Mesenchymal stem cell (in vitro differentiated cells and primary cell): ENCODE data around the gene RASL10B.

Source experiments
- DNase-seq: peaks from one replicate; pipeline ENCODE4 v3.0.0-alpha.2; 2013
- H2AFZ ChIP-seq: one replicate; pipeline ENCODE4 v1.6.1; 2013; ENCODE audit warnings: low read depth, mild to moderate bottlenecking, control low read depth, inconsistent platforms, low read length, moderate library complexity
- H2AK5ac ChIP-seq: 2 replicates; pipeline ENCODE4 v1.6.1; 2013; ENCODE audit warnings: low read length, moderate library complexity, mild to moderate bottlenecking, inconsistent platforms; ENCODE audit not compliant: severe bottlenecking
- H2BK120ac ChIP-seq: one replicate; pipeline ENCODE4 v1.6.1; 2013; ENCODE audit warnings: low read depth, mild to moderate bottlenecking, inconsistent platforms, low read length, moderate library complexity
- H2BK12ac ChIP-seq, 2 experiments: one replicate each; pipeline ENCODE4 v1.6.1; 2013; ENCODE audit warnings: inconsistent platforms in 2 of 2, low read length in 2 of 2, mild to moderate bottlenecking in 2 of 2, moderate library complexity in 2 of 2, control low read depth in 1 of 2
- H2BK15ac ChIP-seq: one replicate; pipeline ENCODE4 v1.6.1; 2013; ENCODE audit warnings: mild to moderate bottlenecking, low read depth, inconsistent platforms; ENCODE audit not compliant: poor library complexity, severe bottlenecking
- H2BK5ac ChIP-seq: 2 replicates; pipeline ENCODE4 v1.6.1; 2013; ENCODE audit warnings: low read depth, mild to moderate bottlenecking, low read length, control low read depth, inconsistent platforms; ENCODE audit not compliant: poor library complexity, severe bottlenecking
- H3K14ac ChIP-seq, 2 experiments: one replicate each; pipeline ENCODE4 v1.6.1; 2013; ENCODE audit warnings: inconsistent platforms in 2 of 2, low read length in 2 of 2, control low read depth in 1 of 2, mild to moderate bottlenecking in 1 of 2, moderate library complexity in 1 of 2
- H3K18ac ChIP-seq, 2 experiments: one replicate each; pipeline ENCODE4 v1.6.1; 2013; ENCODE audit warnings: inconsistent platforms in 2 of 2, low read length in 2 of 2, control low read depth in 1 of 2, low read depth in 1 of 2, mild to moderate bottlenecking in 1 of 2
- H3K23ac ChIP-seq, 2 experiments: one replicate each; pipeline ENCODE4 v1.6.1; 2013; ENCODE audit warnings: inconsistent platforms in 2 of 2, low read length in 2 of 2, mild to moderate bottlenecking in 2 of 2, moderate library complexity in 2 of 2, control low read depth in 1 of 2
- H3K27ac ChIP-seq: 2 replicates; pipeline ENCODE4 v1.5.1; 2013; ENCODE audit warnings: mild to moderate bottlenecking, moderate library complexity, low read length, control low read depth, inconsistent platforms; ENCODE audit not compliant: poor library complexity, severe bottlenecking
- H3K27me3 ChIP-seq, 2 experiments: 2 replicates each; pipeline versions ENCODE4 v1.6.1 to v1.7.0; 2013; ENCODE audit warnings: low read length in 2 of 2, mild to moderate bottlenecking in 2 of 2, moderate library complexity in 2 of 2, control low read depth in 1 of 2, inconsistent platforms in 1 of 2; ENCODE audit not compliant: control insufficient read depth in 1 of 2, insufficient read depth in 1 of 2
- H3K36me3 ChIP-seq, 2 experiments: 2 replicates each; pipeline versions ENCODE4 v1.6.1 to v1.7.0; 2013; ENCODE audit warnings: low read length in 2 of 2, control low read depth in 1 of 2, inconsistent platforms in 1 of 2, low read depth in 1 of 2, mild to moderate bottlenecking in 1 of 2; ENCODE audit not compliant: insufficient read depth in 2 of 2, control insufficient read depth in 1 of 2
- H3K4ac ChIP-seq, 2 experiments: one replicate each; pipeline ENCODE4 v1.6.1; 2013; ENCODE audit warnings: inconsistent platforms in 2 of 2, low read length in 2 of 2, mild to moderate bottlenecking in 2 of 2, moderate library complexity in 2 of 2, control low read depth in 1 of 2, low read depth in 1 of 2
- H3K4me1 ChIP-seq: 2 replicates; pipeline ENCODE4 v1.6.1; 2013; ENCODE audit warnings: low read depth, low read length, control low read depth; ENCODE audit not compliant: control insufficient read depth, insufficient read depth
- H3K4me2 ChIP-seq: 2 replicates; pipeline ENCODE4 v1.6.1; 2013; ENCODE audit warnings: low read length, mild to moderate bottlenecking, inconsistent platforms; ENCODE audit not compliant: poor library complexity, severe bottlenecking
- H3K4me3 ChIP-seq, 2 experiments: 2 replicates each; pipeline versions ENCODE4 v1.5.1 to v1.7.0; 2013; ENCODE audit warnings: low read length in 2 of 2, mild to moderate bottlenecking in 2 of 2, control low read depth in 1 of 2, low read depth in 1 of 2; ENCODE audit not compliant: insufficient read depth in 1 of 2
- H3K79me1 ChIP-seq: replicated peaks from 2 replicates; pipeline ENCODE4 v1.6.1; 2013; ENCODE audit warnings: mild to moderate bottlenecking, control low read depth, low read length, inconsistent platforms; ENCODE audit not compliant: poor library complexity, severe bottlenecking
- H3K9ac ChIP-seq: 2 replicates; pipeline ENCODE4 v1.7.0; 2013; ENCODE audit warnings: mild to moderate bottlenecking, low read length, moderate library complexity
- H3K9me3 ChIP-seq: 2 replicates; pipeline ENCODE4 v1.7.0; 2013; ENCODE audit warnings: mild to moderate bottlenecking, low read length; ENCODE audit not compliant: control insufficient read depth
- H4K8ac ChIP-seq: one replicate; pipeline ENCODE4 v1.6.1; 2013; ENCODE audit warnings: inconsistent platforms, mild to moderate bottlenecking, low read length, moderate library complexity
- H4K91ac ChIP-seq: one replicate; pipeline ENCODE4 v1.6.1; 2013; ENCODE audit warnings: mild to moderate bottlenecking, low read length, inconsistent platforms
- WGBS: methylation state at CpG from one replicate; pipeline ENCODE4 v1.1.7; 2013; ENCODE audit warnings: mixed read lengths; 5-methylcytosine and 5-hydroxymethylcytosine counted together

RASL10B gene

DNA sequence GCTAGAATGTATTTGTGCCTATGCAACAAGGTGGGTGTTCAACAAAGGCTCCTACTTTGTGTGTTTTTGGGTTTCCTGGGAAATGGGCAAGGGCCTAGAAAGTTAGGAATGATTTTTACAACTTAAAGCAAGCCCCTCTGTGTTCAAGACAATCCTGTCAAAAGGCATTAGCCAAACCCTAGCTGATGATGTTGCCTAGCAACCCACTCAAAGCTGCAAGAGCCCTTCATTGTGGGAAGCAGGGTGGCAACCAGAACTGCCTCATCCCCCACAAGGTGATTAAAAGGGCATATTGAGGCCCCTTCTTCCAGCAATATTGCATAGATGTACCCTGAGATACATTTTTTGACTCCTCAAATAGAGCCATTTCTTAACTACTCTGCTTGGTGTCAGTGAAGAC, 16.0 kb upstream of the RASL10B start:
- H2BK120ac ChIP-seq = no peak overlapping the region
- no peak for DNase-seq
- H2AFZ ChIP-seq = no peak overlapping the region
- H3K14ac ChIP-seq = no peak overlapping the region
- no peak overlapping the region for H4K91ac ChIP-seq
- no peaks in the 10 kb centered on the region for H3K27me3 ChIP-seq
- H3K4me3 ChIP-seq = no peak overlapping the region
- H3K18ac ChIP-seq = no peak overlapping the region
- H3K79me1 ChIP-seq = peaks cover 15% of the 10 kb centered on the region
- no peak overlapping the region for H3K23ac ChIP-seq
- H3K4ac ChIP-seq = no peak overlapping the region
- peaks cover 4 to 73% of the 10 kb centered on the region in 2 experiments for H3K36me3 ChIP-seq
- no peaks in the 10 kb centered on the region for H3K9me3 ChIP-seq
- no peak overlapping the region for H2AK5ac ChIP-seq
- H2BK5ac ChIP-seq = no peak overlapping the region
- no peak overlapping the region for H4K8ac ChIP-seq
- no peak overlapping the region for H2BK12ac ChIP-seq
- no peak overlapping the region for H2BK15ac ChIP-seq
- H3K9ac ChIP-seq = no peak overlapping the region
- H3K4me1 ChIP-seq = no peaks in the 10 kb centered on the region
- H3K4me2 ChIP-seq = no peak overlapping the region
- H3K27ac ChIP-seq = no peak overlapping the region

DNA sequence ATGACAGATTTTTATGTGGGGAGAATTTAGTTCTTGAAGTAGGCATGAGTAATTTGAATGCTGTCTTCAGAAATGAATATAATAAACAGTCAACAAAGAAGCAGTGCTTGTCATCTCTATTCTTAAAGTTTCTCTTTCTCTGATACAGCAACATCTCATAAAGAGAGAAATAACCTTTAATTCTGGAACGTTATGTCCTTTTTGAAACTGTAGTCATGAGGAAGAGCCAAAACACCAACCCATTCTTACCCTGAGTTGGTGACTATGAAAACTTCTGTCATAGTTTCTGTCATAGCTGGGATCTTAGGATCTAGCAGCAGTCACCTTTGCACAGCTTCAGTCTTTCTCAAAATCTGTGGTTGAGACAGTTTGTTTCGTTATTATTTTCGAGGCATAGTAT, 15.3 kb upstream of the RASL10B start:
- H3K4ac ChIP-seq = no peak overlapping the region

DNA sequence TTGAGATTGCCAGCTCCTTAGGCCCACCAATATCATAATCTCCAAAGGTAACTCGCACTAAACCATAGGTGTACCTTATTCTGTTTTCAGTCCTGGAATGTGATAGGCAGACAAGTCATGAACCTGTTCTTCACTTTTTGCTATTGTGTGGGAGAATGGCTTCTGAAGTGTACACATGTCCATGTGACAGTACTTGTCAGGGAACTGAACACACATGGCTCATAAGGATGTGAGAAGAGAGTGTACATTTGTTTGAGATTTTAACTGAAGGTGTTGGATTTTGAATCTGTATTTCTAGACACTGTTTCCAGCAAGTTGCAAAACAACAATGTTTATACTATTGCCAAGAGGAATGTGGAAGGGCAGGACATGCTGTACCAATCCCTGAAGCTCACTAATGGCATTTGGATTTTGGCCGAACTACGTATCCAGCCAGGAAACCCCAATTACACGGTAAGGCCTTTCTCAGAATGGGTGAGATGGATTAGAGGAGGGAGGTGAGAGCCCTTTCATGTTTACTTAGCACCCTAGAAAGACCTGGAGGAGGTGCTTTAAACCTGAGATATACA, 14.5 kb upstream of the RASL10B start:
- Histone ChIP-seq H2BK120ac (no peak overlapping the region), H4K8ac (no peak overlapping the region), H2BK12ac (no peak overlapping the region), H3K36me3 (peaks cover 2 to 72% of the 10 kb centered on the region in 2 experiments), H4K91ac (no peak overlapping the region), H3K18ac (peak overlapping the region; percentile 11 to 55), H2AK5ac (no peak overlapping the region), H3K9ac (no peak overlapping the region), H3K23ac (no peak overlapping the region), H3K4me2 (no peak overlapping the region), H3K4ac (no peak overlapping the region), H3K27me3 (no peaks in the 10 kb centered on the region), H2BK15ac (no peak overlapping the region), H2BK5ac (no peak overlapping the region), H2AFZ (no peak overlapping the region), H3K27ac (no peak overlapping the region), H3K4me3 (no peak overlapping the region), H3K4me1 (no peaks in the 10 kb centered on the region), H3K79me1 (peaks cover 20% of the 10 kb centered on the region), H3K9me3 (no peaks in the 10 kb centered on the region), H3K14ac (no peak overlapping the region)
- peak; percentile 46 for DNase-seq
- 88% methylated on average over 4 of the region's 4 CpGs for WGBS

More for the DNA sequence above, 15.3 kb upstream of the RASL10B start:
- H2AK5ac ChIP-seq = no peak overlapping the region
- peaks cover 18% of the 10 kb centered on the region for H3K79me1 ChIP-seq
- H2AFZ ChIP-seq = no peak overlapping the region
- no peak overlapping the region for H3K9ac ChIP-seq
- no peaks in the 10 kb centered on the region for H3K27me3 ChIP-seq
- H3K4me1 ChIP-seq = no peaks in the 10 kb centered on the region
- H4K91ac ChIP-seq = no peak overlapping the region
- H2BK12ac ChIP-seq = no peak overlapping the region
- 100% methylated on average over 1 of the region's 3 CpGs for WGBS
- no peak overlapping the region for H4K8ac ChIP-seq
- peaks cover 3 to 71% of the 10 kb centered on the region in 2 experiments for H3K36me3 ChIP-seq
- H3K4me2 ChIP-seq = no peak overlapping the region
- H3K18ac ChIP-seq = no peak overlapping the region
- no peak overlapping the region for H2BK5ac ChIP-seq
- H3K14ac ChIP-seq = no peak overlapping the region
- no peak overlapping the region for H2BK15ac ChIP-seq
- H3K9me3 ChIP-seq = no peaks in the 10 kb centered on the region
- no peak overlapping the region for H3K4me3 ChIP-seq
- H3K27ac ChIP-seq = no peak overlapping the region
- H3K23ac ChIP-seq = no peak overlapping the region
- DNase-seq = no peak
- no peak overlapping the region for H2BK120ac ChIP-seq

DNA sequence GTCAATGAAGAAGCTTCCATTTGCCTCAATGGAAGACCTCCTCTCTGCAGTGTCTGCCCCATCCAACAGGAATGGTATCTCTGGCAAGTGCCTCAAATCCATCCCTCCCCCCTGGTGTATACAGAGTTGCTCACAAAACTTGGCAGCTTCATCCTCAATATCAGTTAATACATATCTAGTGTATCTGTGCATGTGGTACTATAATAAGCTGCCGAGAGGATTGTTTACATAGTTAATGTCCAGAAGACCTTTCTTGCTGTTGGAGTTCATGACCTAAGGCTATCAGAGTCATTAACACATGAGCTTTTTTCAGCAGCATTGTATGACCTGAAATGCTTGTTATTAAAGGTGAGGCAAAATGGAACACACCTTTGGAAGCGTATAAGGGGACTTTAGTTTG, 14.0 kb upstream of the RASL10B start:
- Histone ChIP-seq H2BK12ac (peak overlapping the region in 1 of 2 experiments; percentile 23), H3K9me3 (no peaks in the 10 kb centered on the region), H3K18ac (peak overlapping the region in 1 of 2 experiments; percentile 55), H3K36me3 (peaks cover 3 to 70% of the 10 kb centered on the region in 2 experiments), H3K23ac (no peak overlapping the region), H4K91ac (no peak overlapping the region), H2BK120ac (no peak overlapping the region), H3K14ac (no peak overlapping the region), H3K27me3 (no peaks in the 10 kb centered on the region), H2BK5ac (no peak overlapping the region), H3K4ac (no peak overlapping the region), H3K4me1 (no peaks in the 10 kb centered on the region), H3K4me2 (no peak overlapping the region), H3K79me1 (peaks cover 20% of the 10 kb centered on the region), H2BK15ac (no peak overlapping the region), H3K9ac (no peak overlapping the region), H3K27ac (no peak overlapping the region), H3K4me3 (no peak overlapping the region), H4K8ac (no peak overlapping the region), H2AK5ac (no peak overlapping the region), H2AFZ (no peak overlapping the region)
- no peak for DNase-seq
- 6% methylated on average over 1 of the region's 2 CpGs for WGBS
